8988T (cell line): Measurements from ENCODE around the gene AKR1C1.
"Not testable (repeated sequence)": the region's sequence is repeated elsewhere in the genome, so short reads cannot be mapped to it uniquely, and the experiment has no call there.

Source experiments
- DNase-seq: peaks from one replicate; pipeline ENCODE4 v3.0.0; 2011

Gene AKR1C1

DNA sequence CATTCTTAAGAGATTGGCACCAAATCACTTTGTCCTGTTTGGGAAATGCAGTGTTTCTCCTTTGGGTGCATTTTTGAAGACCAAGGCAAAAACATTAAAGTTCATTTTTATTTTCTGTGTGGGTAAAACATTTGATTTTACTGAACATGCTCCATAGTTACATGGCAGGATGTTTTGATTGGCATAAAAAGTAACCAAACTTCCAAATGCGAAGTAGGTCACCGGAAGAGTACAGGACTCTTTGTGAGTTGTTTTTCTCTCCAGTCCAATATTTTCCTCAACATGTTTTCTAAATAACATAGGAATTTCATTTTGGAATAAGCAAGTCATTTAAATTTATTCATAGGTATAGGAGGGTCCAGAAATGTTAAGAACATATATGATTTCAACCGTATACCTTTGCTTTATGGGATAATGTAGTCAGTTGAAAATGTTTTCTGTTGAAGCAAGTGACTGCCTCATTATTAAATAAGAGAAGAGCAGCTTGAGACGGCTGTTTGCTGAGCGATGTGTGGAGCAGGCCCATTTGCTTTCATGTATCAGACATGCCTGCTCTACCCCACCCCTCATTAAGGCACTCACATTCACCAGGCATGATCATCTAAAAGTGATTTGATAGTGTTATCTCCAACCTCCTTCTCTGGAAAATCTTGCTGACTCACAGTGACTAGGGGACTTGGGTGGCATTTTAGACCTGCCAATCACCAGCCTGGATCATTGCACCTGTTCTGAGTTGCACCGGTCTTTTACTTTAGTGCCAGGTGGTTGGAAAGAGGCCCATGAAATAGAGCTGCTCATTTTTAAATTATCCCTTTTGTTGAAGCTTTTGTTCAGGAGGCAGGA is 56.8 kb downstream of the AKR1C1 start:
- DNase-seq = not testable (repeated sequence)

DNA sequence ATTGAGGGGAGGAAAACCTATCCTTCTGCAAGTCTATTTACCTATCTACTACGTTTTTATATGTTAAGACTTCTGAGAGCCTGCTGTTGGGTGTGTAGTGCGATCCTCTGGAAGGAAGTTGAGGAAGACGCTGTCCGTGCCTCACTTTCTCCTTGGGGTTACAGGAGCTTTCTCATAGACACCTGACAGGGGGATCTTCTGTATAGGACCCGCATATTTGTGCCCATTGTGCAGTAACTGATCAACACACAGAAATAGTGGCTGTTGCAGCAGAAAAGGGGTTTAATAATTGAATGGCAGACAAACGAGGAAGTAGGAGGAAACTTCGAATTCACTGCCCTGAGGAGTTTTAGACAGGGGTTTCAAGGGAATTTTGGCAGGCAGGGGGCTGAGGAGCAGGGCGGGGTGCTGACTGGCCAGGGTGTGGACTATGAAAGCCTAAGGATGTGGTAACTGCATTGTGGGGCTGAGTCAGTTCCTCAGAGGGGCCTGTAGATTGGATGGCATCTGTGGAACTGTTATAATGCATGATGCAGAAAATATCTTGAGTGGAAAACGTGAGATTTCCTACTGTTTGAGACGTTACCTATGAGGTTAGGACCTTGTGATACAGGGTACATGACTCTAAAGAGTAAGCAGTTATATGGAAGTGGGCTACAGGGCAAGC is 58.5 kb downstream of the AKR1C1 start:
- DNase-seq = not testable (repeated sequence)

DNA sequence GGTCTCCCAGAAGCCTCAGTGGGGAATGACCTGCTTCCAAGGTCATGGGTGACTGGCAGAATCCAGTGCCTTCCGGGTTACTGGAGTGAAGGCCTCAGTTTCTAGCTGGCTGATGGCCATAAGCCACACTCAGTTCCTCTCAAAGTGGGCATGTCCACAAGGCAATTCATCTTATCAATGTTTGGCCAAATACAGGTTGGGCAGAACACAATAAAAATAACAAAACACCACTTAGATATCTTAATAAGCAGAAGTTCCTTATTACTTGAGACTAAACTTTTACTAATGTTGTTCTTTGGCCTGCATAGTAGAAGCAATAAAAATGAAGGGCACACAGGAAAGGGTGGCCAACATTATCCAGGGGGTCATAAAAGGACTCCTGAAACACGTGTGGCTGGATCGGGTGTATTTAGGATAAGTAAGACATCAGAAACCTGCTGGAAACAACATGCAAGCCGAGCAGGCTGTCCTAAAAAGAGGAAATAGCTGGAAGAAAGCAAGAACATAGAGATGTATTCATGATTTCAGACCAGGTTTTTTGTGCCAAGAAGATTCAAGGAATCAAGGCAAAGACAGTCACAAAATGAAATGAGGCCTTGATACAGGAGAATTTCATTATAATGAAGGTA is 60.1 kb downstream of the AKR1C1 start:
- DNase-seq = no peak

DNA sequence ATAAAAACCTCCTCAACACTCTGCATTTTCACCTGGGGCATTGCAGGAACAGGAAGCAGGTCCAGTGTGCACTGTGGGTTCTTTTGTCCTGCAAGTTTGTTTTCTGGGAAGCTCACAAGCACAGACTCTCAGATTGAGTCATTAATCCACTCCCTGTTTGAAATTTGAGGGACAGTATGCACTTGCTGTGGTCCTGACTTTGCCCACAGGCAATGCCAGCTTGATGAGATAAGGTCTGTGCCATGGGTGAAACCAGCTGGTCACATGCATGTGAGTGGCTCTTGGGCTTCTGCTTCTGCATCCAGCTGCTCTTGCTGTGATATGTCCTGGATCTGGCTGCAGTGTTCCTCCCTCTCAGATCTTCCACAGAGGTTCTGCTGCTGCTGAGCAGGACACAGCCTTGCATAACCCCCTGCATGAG is 62.3 kb downstream of the AKR1C1 start:
- not testable (repeated sequence) for DNase-seq

DNA sequence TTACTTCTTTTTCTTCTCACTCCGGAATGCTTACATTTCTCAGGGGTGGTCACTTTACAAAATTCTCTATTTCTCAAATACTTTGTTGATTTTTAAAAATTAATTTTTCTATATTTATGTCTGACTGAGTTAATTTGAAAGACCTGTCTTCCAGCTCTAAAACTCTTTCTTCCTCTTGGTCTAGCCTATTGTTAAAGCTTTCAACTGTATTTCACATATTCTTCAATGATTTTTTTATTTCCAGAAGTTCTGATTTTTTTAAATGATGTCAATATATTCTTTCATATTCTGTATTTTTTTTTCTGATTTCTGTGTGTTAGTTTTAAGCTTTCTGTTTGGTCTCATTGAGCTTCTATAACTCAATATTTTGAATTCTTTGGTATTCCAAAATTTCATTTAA is 67.8 kb downstream of the AKR1C1 start:
- DNase-seq = no peak

DNA sequence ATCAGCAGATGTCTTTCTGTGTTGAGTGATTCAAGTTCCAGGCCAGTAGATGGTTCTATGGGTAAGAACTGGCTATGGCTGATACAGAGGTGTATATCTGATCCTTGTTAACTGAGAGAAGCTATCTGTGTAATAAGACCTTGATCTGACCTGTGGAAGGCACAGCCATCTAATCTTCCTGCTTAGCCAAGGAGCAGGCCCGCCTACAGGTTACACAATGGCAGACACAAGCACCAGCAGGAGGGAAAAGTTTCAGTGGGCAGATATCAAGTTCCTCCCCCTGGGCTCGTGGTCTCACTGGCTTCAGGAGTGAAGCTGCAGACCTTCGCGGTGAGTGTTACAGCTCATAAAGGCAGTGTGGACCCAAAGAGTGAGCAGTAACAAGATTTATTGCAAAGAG is 68.4 kb downstream of the AKR1C1 start:
- not testable (repeated sequence) for DNase-seq

DNA sequence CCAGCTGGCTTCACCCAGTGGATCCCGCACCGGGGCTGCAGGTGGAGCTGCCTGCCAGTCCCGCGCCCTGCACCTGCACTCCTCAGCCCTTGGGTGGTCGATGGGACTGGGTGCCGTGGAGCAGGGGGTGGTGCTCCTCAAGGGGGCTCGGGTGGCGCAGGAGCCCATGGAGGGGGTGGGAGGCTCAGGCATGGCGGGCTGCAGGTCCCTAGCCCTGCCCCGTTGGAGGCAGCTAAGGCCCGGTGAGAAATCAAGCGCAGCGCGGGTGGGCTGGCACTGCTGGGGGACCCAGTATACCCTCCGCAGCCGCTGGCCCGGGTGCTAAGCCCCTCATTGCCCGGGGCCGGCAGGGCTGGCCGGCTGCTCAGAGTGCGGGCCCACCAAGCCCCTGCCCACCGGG is 69.2 kb downstream of the AKR1C1 start:
- not testable (repeated sequence) for DNase-seq
